Thyroid gland (tissue), 4 donors: ENCODE results near the gene RBM22. TPM values are rescaled to one million over a fixed set of nuclear protein-coding genes. Genes with fewer than 3 reads are reported as not detected.
"Not testable (repeated sequence)": the region's sequence is repeated elsewhere in the genome, so short reads cannot be mapped to it uniquely, and the experiment has no call there.

Experiments
- DNase-seq, 2 donors: peaks; one replicate each; pipeline ENCODE4 v3.0.0-alpha.2; 2019
- H3K27ac ChIP-seq, 3 donors: fragments of 200-600 bp; sonication (generic); 1 replicate in 2 of 3; 2 replicates in 1 of 3; pipeline ENCODE4 v1.5.1; 2016 to 2019; ENCODE audit warnings: mild to moderate bottlenecking in 1 of 3, moderate library complexity in 1 of 3
- H3K27me3 ChIP-seq: fragments of 200-600 bp; sonication (generic); one replicate; pipeline ENCODE4 v1.5.1; 2019
- H3K36me3 ChIP-seq, 2 donors: fragments of 200-600 bp; sonication (generic); one replicate each; pipeline ENCODE4 v1.5.1; 2016 to 2019
- H3K4me1 ChIP-seq, 2 donors: fragments of 200-600 bp; sonication (generic); one replicate each; pipeline ENCODE4 v1.5.1; 2017 to 2019
- H3K4me3 ChIP-seq, 3 donors: fragments of 200-600 bp; sonication (generic); replicated peaks in 1 of 3; 1 replicate in 2 of 3; 2 replicates in 1 of 3; pipeline ENCODE4 v1.5.1; 2016; ENCODE audit warnings: mild to moderate bottlenecking in 1 of 3
- H3K9me3 ChIP-seq: fragments of 200-600 bp; sonication (generic); one replicate; pipeline ENCODE4 v1.5.1; 2017
- POLR2A ChIP-seq, 2 donors: fragments of 450-650 bp; IDR thresholded peaks; one replicate each; pipeline ENCODE4 v1.6.1; 2017; ENCODE audit warnings: antibody characterized with exemption in 2 of 2, mild to moderate bottlenecking in 2 of 2, moderate library complexity in 1 of 2
- WGBS, 2 donors: methylation state at CpG; one replicate each; pipeline ENCODE4 v1.1.5; 2017; 5-methylcytosine and 5-hydroxymethylcytosine counted together
- intact Hi-C: fragments of 100-400 bp; cut with DNase I; formaldehyde crosslinking; loops from one replicate; pipeline ENCODE4 v1.15.1; 2023
- total RNA-seq, 4 donors: library from RNA; depleted of rRNA; stranded (reverse); fragments of >200 nt; gene quantifications; one replicate each; pipeline ENCODE4 v1.2.3, GENCODE V29; 2016
- TF ChIP-seq, protein P1 (sequence below), 6 experiments: fragments of 200-600 bp in 3 of 6; fragments of 450-650 bp in 3 of 6; sonication (generic) in 3 of 6; IDR thresholded peaks; one replicate each; pipeline ENCODE4 v1.5.1; 2016 to 2019; ENCODE audit warnings: antibody characterized with exemption in 6 of 6, mild to moderate bottlenecking in 2 of 6, inconsistent platforms in 1 of 6, moderate library complexity in 1 of 6

RBM22 gene
- 10 to 100 TPM; 39.1 to 47.2 (median 42.9) TPM for total RNA-seq

DNA sequence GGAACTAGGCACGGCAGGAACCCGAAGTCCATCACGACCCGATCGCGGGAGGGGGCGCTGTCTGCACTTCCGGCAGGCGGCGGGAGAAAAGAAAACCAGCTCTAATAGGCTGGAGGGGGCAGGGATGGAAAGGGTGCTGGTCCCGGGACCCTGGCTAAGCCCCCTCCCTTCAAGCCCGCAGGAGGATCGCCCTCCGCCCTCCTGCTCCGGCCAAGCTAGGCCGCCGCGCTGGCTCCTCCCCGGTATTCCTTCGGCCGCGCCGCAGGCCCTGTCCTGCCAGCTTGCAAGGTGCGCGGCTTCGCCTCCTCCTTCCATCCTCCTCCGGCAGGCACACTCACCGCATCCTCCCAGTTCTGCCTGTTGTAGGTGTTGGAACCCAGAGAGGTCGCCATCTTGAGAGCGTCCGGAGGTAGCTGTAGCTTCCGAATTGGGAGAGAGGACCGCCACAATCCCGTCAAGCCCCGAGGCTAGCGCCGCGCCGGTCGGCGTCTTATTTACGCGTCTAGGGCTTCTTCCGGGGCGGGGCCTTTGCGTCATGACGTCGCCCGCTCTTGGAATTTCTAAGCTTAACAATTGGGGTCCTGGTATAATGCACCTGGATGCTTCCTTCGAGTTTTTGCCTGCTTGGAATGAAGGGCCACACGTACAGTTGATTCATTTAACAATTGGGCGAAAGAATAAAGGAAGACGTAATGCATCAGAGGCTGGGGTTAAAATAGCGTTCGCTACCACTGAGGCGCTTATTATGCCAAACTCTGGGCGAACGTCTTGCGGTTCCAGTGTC is at the start of gene RBM22:
TSS of gene RBM22 (minus strand) at position 469 of the 784 bp plus-strand sequence. CDS start at position 392, 77 bp downstream.
- intact Hi-C loops: loop anchor here (5.0 kb wide), 1 partner anchor 82 kb away; no protein-coding TSS in a partner anchor
- peaks cover 14 to 18% of the 10 kb centered on the region in 2 donors for H3K4me1 ChIP-seq
- TF ChIP-seq, protein P1, sequence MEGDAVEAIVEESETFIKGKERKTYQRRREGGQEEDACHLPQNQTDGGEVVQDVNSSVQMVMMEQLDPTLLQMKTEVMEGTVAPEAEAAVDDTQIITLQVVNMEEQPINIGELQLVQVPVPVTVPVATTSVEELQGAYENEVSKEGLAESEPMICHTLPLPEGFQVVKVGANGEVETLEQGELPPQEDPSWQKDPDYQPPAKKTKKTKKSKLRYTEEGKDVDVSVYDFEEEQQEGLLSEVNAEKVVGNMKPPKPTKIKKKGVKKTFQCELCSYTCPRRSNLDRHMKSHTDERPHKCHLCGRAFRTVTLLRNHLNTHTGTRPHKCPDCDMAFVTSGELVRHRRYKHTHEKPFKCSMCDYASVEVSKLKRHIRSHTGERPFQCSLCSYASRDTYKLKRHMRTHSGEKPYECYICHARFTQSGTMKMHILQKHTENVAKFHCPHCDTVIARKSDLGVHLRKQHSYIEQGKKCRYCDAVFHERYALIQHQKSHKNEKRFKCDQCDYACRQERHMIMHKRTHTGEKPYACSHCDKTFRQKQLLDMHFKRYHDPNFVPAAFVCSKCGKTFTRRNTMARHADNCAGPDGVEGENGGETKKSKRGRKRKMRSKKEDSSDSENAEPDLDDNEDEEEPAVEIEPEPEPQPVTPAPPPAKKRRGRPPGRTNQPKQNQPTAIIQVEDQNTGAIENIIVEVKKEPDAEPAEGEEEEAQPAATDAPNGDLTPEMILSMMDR (IDR thresholded peaks at IDR 0.05): peak; percentile 10 to 60 (median 40)
- peak in 1 of 2 donors; percentile 75 for TF ChIP-seq POLR2A (IDR thresholded peaks at IDR 0.05)
- peak within 1 kb of the TSS; percentile 85 to 98 (median 93) for H3K4me3 ChIP-seq
- H3K27ac ChIP-seq: peak within 1 kb of the TSS; percentile 85 to 97 (median 93)
- DNase-seq: peak; percentile 93 to 95
- H3K36me3 ChIP-seq: peaks cover 23 to 30% of the 10 kb centered on the region in 2 donors
- 1% methylated on average over 35 to 58 of the region's 59 CpGs for WGBS, 2 donors
- H3K9me3 ChIP-seq: no peaks in the 10 kb centered on the region
- no peaks in the 10 kb centered on the region for H3K27me3 ChIP-seq

DNA sequence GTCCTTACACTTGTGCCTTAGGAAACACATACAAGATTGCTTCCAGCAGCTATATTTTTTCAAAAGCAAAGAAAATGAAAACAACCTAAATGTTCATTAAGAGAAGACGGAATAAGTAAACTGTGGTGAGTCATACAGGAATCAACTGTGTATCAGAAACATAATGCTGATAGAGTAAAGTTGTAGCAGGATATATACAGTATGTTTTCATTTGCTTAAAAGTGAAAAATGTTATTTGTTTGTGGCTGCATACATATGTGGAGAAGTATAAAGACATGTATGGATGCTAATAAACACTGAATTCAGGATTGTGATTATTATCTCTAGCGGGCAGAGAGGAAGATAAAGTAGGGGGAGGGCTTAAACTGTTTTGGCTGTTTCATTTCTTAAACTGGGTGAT is 49.6 kb upstream of the RBM22 start:
- TF ChIP-seq POLR2A (IDR thresholded peaks at IDR 0.05): no peak
- TF ChIP-seq, protein P1 (IDR thresholded peaks at IDR 0.05): no peak
- DNase-seq: no peak
- Histone ChIP-seq H3K4me1 (peaks cover 4 to 6% of the 10 kb centered on the region in 2 donors), H3K9me3 (no peaks in the 10 kb centered on the region), H3K4me3 (no peak overlapping the region), H3K27me3 (no peaks in the 10 kb centered on the region), H3K27ac (no peak overlapping the region), H3K36me3 (peaks cover 11 to 22% of the 10 kb centered on the region in 2 donors)
- intact Hi-C loops: no loop called here
- WGBS, 2 donors: 85 to 89% methylated on average over 2 of the region's 2 CpGs

DNA sequence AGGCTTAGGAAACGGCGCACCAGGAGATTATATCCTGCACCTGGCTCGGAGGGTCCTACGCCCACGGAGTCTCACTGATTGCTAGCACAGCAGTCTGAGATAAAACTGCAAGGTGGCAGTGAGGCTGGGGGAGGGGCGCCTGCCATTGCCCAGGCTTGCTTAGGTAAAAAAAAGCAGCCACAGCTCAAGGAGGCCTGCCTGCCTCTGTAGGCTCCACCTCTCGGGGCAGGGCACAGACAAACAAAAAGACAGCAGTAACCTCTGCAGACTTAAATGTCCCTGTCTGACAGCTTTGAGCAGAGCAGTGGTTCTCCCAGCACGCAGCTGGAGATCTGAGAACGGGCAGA is 42.3 kb upstream of the RBM22 start:
- 86 to 93% methylated on average over 7 to 9 of the region's 9 CpGs for WGBS, 2 donors

DNA sequence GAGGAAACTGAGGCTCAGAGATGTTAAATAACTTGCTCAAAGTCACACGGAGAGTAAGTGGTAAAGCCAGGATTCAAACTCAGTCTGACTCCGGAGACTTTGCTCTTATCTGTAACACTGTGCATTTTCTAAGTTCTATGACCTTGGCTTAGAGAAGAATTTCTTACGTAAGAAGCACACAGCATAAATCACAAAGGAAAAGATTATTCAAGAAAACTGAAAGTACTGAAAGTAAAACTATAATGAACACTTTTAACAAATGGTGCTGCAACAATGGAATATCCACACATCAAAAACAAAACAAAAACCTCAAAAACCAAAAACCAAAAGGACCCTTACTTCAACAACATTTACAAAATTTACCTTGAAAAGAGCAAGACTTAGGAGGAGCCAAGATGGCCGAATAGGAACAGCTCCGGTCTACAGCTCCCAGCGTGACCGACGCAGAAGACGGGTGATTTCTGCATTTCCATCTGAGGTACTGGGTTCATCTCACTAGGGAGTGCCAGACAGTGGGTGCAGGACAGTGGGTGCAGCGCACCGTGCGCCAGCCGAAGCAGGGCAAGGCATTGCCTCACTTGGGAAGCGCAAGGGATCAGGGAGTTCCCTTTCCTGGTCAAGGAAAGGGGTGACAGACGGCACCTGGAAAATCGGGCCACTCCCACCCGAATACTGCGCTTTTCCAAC is 41.7 kb upstream of the RBM22 start:
- H3K27ac ChIP-seq, H3K4me1 ChIP-seq, intact Hi-C loops, H3K27me3 ChIP-seq, H3K36me3 ChIP-seq, H3K9me3 ChIP-seq, H3K4me3 ChIP-seq, DNase-seq: not testable (repeated sequence)
- WGBS, 2 donors: 94% methylated on average over 18 of the region's 18 CpGs

More for the DNA sequence above, 42.3 kb upstream of the RBM22 start:
- H3K4me1 ChIP-seq, H3K9me3 ChIP-seq, DNase-seq, H3K36me3 ChIP-seq, H3K27me3 ChIP-seq, H3K4me3 ChIP-seq, H3K27ac ChIP-seq, intact Hi-C loops: not testable (repeated sequence)

DNA sequence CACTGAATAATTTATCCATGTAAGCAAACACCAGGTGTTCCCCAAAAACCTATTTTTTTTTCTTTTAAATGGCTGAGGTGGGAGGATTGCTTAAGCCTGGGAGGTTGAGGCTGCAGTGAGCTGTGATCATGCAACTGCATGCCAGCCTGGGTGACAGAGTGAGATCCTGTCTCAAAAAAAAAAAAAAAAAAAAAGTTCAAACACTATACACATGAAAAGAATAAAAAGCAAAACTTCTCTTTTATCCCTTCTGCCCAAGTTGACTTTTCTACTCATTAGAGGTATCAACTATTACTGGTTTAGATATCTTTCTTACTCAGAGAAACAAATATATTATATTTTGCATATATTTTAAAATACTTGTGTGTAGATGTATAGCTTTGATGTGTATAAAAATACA is 40.1 kb upstream of the RBM22 start:
- Histone ChIP-seq H3K27me3 (no peaks in the 10 kb centered on the region), H3K9me3 (no peaks in the 10 kb centered on the region), H3K27ac (no peak overlapping the region), H3K4me1 (no peaks in the 10 kb centered on the region), H3K36me3 (peaks cover 0 to 7% of the 10 kb centered on the region in 2 donors), H3K4me3 (no peak overlapping the region)
- TF ChIP-seq, protein P1 (IDR thresholded peaks at IDR 0.05): no peak
- no peak for TF ChIP-seq POLR2A (IDR thresholded peaks at IDR 0.05)
- intact Hi-C loops: no loop called here
- DNase-seq: no peak

DNA sequence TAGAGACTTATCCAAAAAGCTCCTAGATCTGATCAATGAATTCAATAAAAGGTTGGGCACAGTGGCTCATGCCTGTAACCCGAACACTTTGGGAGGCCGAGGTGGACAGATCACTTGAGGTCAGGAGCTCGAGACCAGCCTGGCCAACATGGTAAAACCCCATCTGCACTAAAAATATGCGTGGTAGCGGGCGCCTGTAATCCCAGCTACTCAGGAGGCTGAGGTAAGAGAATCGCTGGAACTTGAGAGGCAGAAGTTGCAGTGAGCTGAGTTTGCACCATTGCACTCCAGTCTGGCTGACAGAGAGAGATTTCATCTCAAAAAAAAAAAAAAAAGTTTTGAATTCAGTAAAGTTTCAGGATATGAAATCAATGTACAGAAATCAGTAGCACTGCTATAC is 38.0 kb upstream of the RBM22 start:
- intact Hi-C loops: no loop called here
- DNase-seq: no peak
- TF ChIP-seq, protein P1 (IDR thresholded peaks at IDR 0.05): no peak
- no peak for TF ChIP-seq POLR2A (IDR thresholded peaks at IDR 0.05)
- 91 to 96% methylated on average over 7 of the region's 7 CpGs for WGBS, 2 donors
- no peaks in the 10 kb centered on the region for H3K27me3 ChIP-seq
- H3K36me3 ChIP-seq: peaks cover 0 to 7% of the 10 kb centered on the region in 2 donors
- H3K9me3 ChIP-seq: no peaks in the 10 kb centered on the region
- no peak overlapping the region for H3K27ac ChIP-seq
- H3K4me1 ChIP-seq: no peaks in the 10 kb centered on the region
- no peak overlapping the region for H3K4me3 ChIP-seq
